Transverse colon (tissue), 3 donors: ENCODE measurements around the gene EHBP1L1.

Experiments
- EP300 ChIP-seq: sonication (generic); formaldehyde crosslinking; IDR thresholded peaks from one replicate; pipeline ENCODE4 v1.6.1; 2017; ENCODE audit warnings: antibody characterized with exemption, low read depth
- POLR2A ChIP-seq: fragments of 450-650 bp; IDR thresholded peaks from one replicate; pipeline ENCODE4 v1.6.1; 2016; ENCODE audit warnings: antibody characterized with exemption, mild to moderate bottlenecking, moderate library complexity
- TF ChIP-seq, protein P1 (sequence below), 5 experiments: fragments of 200-600 bp in 3 of 5; fragments of 450-650 bp in 2 of 5; sonication (generic) in 3 of 5; IDR thresholded peaks; 1 replicate in 2 of 5; 2 replicates in 3 of 5; pipeline ENCODE4 v1.5.1; 2016 to 2017; ENCODE audit warnings: antibody characterized with exemption in 5 of 5, inconsistent platforms in 3 of 5, mild to moderate bottlenecking in 2 of 5, moderate library complexity in 1 of 5

DNA sequence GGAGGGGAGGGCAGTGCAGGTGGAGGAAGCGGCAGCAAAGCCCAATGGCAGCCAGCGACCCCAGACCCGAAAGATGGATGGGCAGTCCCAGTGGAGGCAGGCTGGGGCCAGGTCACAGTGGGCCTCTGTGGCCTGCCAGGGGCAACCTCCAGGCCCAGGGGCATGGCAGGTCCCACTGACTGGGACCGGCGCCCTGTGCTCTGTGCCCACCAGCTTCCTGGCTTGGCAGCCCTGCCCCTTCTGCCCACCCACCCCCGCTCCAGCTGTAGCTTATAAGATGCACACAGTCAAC lies 24.0 kb downstream of the EHBP1L1 start:
- TF ChIP-seq EP300 (no peak), POLR2A (no peak)
- TF ChIP-seq, protein P1, sequence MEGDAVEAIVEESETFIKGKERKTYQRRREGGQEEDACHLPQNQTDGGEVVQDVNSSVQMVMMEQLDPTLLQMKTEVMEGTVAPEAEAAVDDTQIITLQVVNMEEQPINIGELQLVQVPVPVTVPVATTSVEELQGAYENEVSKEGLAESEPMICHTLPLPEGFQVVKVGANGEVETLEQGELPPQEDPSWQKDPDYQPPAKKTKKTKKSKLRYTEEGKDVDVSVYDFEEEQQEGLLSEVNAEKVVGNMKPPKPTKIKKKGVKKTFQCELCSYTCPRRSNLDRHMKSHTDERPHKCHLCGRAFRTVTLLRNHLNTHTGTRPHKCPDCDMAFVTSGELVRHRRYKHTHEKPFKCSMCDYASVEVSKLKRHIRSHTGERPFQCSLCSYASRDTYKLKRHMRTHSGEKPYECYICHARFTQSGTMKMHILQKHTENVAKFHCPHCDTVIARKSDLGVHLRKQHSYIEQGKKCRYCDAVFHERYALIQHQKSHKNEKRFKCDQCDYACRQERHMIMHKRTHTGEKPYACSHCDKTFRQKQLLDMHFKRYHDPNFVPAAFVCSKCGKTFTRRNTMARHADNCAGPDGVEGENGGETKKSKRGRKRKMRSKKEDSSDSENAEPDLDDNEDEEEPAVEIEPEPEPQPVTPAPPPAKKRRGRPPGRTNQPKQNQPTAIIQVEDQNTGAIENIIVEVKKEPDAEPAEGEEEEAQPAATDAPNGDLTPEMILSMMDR (IDR thresholded peaks at IDR 0.05): no peak
